GM18873 (cell line): ENCODE results near the gene SPTB.

Experiments used
- ATAC-seq: cut with Tn5 transposase; IDR thresholded peaks from one replicate; pipeline ENCODE4 v1.9.1; 2021; ENCODE audit warnings: mild to moderate bottlenecking, moderate library complexity, moderate number of reproducible peaks; ENCODE audit not compliant: unreplicated experiment, low FRiP score

The SPTB gene

GRCh38 chr14:64719601-64720000 lies 160.1 kb downstream of the SPTB start:
- ATAC-seq, result no peak

GRCh38 chr14:64718762-64719161 lies 160.9 kb downstream of the SPTB start:
- no peak for ATAC-seq

DNA sequence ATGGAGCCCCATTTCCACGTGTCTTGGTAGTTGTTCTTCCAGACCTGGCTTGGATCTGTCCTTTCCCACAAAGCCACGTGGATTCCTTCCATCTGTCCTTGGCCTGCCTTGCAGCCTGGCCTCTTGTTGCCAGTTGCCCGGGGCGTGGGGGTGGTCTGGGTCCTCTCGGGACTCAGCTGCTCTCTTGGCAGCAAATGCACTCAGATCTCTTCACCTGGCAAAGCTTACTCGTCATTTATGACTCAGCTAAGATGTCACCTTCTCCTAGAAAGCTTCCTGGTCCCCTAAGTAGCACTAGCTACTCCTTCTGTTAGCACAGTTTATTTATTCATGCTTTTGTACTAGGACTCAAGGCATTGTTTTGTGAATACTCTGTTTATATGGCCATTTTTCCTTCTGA lies 161.8 kb downstream of the SPTB start:
- ATAC-seq, result no peak

DNA sequence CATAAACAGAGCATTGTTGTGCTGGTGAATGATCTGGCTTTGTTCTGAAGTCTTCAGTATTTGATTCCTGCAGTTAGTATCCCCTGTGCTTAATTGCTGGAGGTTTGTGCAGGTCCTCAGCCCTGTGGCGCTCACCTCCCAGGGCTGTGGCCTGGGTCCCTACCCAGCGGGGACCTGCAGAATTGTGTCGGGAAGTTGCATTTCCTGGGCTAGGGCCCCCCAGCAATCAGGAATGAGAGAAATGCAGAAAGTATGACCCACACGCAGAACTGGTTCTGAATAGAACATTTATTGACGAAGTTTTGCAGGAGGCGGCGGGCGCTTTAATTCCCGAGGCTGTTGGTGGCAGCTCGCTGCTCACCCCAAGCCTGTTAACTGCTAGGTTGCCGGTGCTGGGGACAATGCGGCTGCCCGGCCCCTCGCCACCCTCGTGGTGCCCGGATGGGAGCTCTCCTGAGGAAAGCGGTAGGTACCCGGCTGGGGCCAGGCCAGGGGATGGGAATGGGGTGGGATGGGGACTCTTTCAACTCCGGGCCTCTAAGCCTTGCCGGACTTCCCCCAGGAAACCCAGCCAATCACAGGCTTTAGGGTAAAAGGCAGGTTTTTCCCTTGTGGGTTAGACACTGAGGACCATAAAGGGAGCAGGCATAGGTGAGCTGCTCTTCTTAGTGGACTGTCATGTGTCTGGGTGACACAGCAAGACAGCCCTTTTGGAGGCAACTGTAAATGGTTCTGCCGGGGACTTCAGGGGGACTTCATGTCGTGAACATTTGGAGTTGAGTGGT lies 163.9 kb downstream of the SPTB start:
- ATAC-seq, result no peak

- no peak for ATAC-seq
Observed at GRCh38 chr14:64715146-64715627, 164.5 kb downstream of the SPTB start.

- ATAC-seq, result no peak
Observed at GRCh38 chr14:64714432-64715025, 165.2 kb downstream of the SPTB start.

DNA sequence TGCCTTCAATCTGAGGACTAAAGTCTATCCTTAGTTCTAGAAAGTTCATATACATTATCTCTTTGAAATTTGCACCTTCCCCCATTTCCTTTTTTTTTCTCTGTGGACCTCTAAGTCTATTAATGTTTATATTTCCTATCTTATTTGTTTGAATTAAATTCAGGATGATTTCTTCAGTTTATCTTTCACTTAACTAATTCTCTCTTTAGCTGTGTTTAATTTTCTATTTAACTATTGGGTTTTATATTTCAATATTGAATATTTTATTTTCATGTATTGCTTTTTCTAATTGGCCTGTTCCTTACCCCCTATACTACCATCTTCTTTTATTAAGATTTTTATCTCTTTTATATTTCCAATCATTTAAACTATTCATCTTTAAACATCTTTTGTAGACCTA lies 166.0 kb downstream of the SPTB start:
- ATAC-seq, result no peak

DNA sequence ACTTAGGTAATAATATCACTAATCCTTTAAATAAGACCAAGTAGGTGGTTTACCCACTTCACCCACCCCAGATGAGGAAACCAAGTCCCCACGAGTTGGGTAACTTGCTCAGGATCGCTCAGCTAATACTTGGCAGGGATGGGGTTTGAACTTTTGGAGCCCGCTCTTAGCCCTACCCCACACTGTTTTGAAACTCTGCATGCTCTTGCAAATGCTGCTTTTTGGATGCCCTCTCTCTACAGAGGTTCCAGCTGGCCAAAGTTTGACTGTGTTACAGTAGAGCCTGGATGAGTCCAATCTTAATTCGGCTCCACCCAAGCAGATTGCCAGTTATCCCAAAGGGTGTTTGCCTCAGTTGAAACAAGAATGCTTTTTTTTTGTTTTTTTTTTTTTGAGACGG lies 168.7 kb downstream of the SPTB start:
- ATAC-seq, result no peak

GRCh38 chr14:64709126-64709525 lies 170.6 kb downstream of the SPTB start:
- ATAC-seq, result no peak

GRCh38 chr14:64708148-64709004 lies 171.3 kb downstream of the SPTB start:
- no peak for ATAC-seq

GRCh38 chr14:64707661-64708060 lies 172.0 kb downstream of the SPTB start:
- no peak for ATAC-seq

DNA sequence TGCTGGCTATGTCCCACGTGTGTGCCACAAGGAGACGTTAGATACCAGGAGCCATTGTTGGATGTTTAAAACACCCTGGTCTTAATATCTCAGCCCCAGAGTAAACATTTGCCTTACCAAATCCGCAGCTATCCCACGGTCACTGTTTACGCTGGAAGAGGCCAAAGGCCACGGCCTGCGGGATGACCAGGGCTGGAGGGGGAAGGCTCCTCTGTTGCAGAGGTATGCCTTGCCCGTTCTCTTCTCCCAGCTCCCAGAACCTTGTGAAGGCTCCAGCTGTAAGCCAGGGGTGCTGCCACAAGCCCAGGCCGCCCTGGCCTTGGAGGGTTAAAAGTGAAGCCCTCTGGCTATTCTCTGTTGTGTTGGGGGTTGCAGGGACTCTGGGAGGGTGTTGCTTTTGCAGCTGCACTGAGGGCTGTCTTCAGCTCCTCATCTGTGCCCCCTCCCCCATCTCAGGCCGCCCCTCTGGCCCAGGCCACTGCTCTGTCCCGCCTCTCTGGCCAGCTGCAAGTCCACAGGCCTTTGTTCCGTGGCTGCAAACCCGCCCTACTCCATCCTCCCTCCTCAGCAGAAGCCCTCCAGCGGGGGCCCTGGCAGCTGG lies 173.0 kb downstream of the SPTB start:
- ATAC-seq, result no peak

DNA sequence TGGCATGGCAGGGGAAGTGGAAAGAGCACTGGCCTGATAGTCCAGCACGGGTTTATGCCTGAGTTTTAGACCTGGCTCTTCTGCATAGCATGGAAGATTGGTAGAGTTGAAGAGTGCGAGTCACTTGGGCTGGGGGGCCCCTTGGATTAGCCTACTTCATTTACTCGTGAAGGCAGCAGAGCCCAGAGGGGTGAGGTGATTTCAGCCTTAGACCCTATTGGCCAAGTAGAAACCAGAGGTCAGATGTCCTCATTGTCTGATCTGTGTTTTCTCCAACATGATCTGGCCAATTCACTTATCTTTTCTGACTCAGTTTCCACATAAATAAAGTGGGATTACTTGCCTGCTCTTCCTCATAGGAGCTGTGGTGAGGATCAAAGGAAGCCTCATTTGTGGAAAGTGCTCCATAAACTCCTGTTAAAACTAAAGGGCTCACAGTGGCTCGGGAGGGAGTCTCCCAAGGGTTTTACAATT lies 173.6 kb downstream of the SPTB start:
- no peak for ATAC-seq

DNA sequence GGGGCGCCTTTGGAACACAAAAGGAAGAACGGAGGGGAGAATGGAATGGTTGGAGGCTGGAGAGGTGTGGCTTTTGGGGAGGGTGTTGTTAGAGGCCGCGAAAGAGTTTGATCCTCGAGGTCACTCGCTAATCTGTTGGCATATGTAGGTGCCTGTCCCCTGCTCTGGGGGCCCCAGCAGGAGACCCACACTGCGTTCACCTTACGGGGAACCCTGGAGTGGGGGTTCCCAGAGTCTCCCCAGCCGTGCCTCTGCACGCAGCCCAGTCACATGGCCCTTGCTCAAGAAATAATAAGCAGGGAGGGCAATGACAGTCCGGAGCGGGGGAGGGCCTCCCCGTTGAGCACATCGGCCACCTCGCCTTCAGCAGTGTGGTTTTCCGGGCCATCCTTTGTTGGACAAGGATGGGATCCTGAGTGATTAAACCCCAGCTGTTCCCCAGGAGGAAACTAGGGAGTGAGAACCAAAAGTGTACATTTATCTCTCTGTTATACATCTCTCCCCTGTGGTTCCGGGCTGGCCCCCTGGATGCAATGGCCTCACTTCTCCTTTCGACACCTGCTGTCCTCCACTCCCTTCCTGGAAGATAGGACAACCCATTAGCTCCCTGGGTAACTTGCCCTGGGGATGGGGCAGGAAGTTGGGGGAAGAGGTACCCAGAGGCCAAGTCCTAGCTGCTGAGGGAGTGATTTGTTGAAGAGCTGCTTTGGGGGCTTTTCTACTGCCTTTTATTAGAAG lies 174.2 kb downstream of the SPTB start:
- ATAC-seq, result no peak

DNA sequence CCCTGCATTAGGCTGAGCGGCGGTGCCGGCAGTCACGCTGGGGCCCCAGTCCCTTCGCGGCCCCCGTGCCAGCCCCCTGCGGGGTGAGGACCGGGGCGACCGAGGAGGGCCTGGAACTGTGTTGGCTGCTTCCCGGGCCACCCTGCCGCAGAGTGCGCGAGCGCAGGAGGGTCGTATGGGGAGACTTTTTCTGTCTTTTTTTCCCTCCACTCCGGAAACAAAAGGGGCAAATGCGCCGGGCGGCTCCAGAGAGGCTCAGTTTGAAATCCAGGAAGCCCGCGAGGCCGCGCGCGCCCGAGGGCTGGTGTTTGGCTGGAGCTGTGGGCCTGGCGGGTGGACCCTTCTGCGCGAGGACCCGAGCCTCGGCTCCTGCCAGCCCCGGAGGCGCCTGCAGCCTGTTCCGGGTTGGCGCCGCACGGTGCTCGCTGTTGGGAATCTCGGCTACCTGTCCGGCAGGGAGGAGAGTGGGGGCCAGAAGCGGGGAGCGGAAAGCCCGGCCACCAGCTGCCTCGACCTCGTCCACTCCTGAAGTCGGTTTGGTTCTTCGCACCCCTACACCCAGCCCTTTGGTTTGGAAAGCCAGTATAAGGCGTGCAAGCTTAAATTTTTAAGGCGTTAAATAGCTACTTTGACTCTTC lies 174.8 kb downstream of the SPTB start:
- ATAC-seq, result no peak

DNA sequence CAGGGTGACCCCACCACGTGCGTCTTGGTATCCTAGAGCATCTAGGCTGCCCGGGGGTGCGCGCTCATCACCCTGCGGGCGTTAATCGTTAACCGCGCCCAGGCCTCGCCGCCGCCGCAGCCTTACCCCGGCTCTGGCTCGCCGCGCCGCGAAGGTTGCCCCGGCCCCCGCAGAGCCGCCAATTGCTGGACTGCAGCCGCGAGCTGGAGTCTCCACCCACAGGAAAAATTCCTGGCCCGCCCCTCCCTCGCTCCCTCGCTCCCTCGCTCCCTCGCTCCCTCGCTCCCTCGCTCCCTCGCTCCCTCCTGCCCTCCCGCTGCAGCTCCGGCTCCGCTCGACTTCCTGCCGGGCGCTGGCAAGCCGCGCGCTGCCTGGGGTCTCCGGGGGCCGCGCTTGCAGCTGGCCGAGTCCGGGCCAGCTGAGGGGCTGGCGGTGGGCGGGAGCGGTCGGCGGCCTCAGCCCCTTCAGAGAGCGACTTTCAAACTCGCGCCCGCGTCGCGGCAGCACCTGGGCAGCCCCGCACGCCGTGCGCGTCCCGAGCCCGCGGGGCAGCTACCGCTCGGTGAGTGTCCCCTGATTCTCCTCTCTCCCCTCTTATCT lies 175.5 kb downstream of the SPTB start, which contains the start of gene PLEKHG3:
Gene PLEKHG3, plus strand, starts transcription at position 282 of the 600 bp plus-strand sequence. CDS start 23,208 bp downstream, outside the sequence.
- no peak for ATAC-seq

DNA sequence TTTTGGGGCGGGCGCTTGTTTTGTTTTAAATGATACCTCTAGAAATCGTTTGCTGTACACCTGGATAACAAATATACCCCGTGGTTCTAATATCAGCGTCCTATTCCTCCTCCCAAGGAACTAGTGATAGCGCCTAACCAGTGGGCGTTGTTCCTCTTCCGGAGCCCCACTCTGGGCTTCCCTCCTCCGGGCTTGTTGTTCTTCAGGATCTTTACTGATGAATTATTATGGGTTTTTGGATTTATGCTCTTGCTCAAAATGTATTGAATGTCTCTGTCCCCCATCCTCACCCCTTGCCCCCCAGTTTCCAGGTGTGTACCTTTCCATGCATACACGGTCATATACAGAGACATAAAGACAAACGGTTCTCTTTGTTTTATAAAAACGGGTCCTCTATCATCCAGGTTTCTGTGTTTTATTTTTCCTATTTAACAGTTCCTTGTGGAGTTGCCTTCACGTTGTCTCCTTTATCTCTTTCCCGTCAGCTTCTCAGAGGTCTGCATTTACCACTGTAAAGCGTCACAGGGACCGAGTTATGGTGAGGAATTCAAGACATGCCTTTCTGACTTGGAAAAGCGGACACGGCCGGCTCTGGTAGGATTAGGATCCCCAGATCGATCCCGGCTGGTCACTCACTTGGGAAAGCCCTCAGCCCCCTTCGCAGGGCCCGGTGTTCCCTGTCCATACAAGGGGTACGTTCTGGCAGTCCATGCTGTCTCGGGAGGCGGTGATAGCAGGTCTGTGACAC lies 176.1 kb downstream of the SPTB start:
- no peak for ATAC-seq
